ENCODE results near the gene SPART. TPM values are rescaled to one million over a fixed set of nuclear protein-coding genes. Genes with fewer than 3 reads are reported as not detected.
"Not testable (repeated sequence)": the region's sequence is repeated elsewhere in the genome, so short reads cannot be mapped to it uniquely, and the experiment has no call there.

SPART gene
- total RNA-seq, 2 donors from 2014 or later, result 41.9 to 52.8 TPM

DNA sequence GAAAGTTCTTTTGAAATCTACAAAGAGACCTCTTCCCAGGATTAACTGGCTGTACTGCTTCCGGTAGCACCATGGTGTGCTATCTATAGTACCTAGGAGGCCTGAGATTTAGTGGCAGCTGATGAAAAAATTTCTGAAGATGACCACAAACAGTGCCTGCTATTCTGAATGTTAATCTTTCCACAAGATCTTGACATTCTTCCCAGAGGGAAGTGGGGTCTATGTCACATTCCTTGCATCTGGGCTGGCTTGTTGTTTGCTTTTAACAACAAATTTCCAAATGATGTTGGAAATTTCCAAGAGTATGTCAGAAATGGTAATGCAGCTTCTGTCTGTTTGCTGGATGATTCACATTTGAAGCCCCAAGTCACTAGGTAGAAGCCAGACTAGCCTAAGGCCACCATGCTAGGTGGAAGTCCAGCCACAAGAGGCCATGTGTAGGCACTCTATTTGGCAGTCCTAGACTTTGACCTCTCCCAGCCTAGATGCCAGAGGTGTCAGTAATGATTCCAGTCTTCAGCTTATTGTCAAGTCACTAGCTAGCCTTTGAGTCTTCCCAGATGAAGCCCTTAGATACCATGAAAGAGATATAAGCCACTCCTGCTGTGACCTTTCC, 22.1 kb downstream of the SPART start:
- Histone ChIP-seq H3K27ac (no peak overlapping the region), H3K9me3 (no peaks in the 10 kb centered on the region), H3K27me3 (replicated peaks; ENCODE audit: insufficient read depth) (no peaks in the 10 kb centered on the region), H3K4me3 (no peak overlapping the region), H3K36me3 (peaks cover 0 to 14% of the 10 kb centered on the region in 2 donors), H3K4me1 (replicated peaks) (no peaks in the 10 kb centered on the region)
- WGBS, result 82% methylated on average over 1 of the region's 1 CpG
- intact Hi-C loops (cut with DNase I), result no loop called here
- no peak for DNase-seq (ENCODE audit: low spot score)
- TF ChIP-seq POLR2AphosphoS5 (IDR thresholded peaks at IDR 0.05) (no peak), POLR2A (IDR thresholded peaks at IDR 0.05) (no peak)
- TF ChIP-seq, protein P1, sequence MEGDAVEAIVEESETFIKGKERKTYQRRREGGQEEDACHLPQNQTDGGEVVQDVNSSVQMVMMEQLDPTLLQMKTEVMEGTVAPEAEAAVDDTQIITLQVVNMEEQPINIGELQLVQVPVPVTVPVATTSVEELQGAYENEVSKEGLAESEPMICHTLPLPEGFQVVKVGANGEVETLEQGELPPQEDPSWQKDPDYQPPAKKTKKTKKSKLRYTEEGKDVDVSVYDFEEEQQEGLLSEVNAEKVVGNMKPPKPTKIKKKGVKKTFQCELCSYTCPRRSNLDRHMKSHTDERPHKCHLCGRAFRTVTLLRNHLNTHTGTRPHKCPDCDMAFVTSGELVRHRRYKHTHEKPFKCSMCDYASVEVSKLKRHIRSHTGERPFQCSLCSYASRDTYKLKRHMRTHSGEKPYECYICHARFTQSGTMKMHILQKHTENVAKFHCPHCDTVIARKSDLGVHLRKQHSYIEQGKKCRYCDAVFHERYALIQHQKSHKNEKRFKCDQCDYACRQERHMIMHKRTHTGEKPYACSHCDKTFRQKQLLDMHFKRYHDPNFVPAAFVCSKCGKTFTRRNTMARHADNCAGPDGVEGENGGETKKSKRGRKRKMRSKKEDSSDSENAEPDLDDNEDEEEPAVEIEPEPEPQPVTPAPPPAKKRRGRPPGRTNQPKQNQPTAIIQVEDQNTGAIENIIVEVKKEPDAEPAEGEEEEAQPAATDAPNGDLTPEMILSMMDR (IDR thresholded peaks at IDR 0.05), result no peak

DNA sequence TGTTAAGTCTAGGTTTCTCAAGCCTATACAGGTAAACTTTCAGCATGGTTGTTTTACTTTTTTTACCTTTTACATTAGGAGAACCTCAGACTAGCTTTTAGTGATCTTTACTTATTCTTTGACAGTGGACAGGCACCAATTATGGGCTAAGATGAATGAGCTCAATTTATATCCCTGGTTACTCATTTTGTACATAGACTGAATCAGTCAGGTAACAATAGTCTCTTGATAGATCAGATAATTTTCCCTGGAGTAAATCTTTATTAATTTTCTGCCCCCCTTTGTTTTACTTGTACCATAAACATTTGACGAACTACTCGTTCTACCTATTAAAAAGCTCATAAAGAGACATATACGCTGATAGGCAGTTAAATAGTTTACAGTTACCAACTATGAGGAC, 22.8 kb downstream of the SPART start:
- intact Hi-C loops (cut with DNase I), result no loop called here
- Histone ChIP-seq H3K4me1 (replicated peaks) (no peaks in the 10 kb centered on the region), H3K9me3 (no peaks in the 10 kb centered on the region), H3K4me3 (no peak overlapping the region), H3K27me3 (replicated peaks; ENCODE audit: insufficient read depth) (no peaks in the 10 kb centered on the region), H3K36me3 (peaks cover 0 to 14% of the 10 kb centered on the region in 2 donors), H3K27ac (no peak overlapping the region)
- TF ChIP-seq POLR2A (IDR thresholded peaks at IDR 0.05) (no peak), POLR2AphosphoS5 (IDR thresholded peaks at IDR 0.05) (no peak)
- TF ChIP-seq, protein P1 (IDR thresholded peaks at IDR 0.05), result no peak
- no peak for DNase-seq (ENCODE audit: low spot score)
- 41% methylated on average over 3 of the region's 3 CpGs for WGBS

DNA sequence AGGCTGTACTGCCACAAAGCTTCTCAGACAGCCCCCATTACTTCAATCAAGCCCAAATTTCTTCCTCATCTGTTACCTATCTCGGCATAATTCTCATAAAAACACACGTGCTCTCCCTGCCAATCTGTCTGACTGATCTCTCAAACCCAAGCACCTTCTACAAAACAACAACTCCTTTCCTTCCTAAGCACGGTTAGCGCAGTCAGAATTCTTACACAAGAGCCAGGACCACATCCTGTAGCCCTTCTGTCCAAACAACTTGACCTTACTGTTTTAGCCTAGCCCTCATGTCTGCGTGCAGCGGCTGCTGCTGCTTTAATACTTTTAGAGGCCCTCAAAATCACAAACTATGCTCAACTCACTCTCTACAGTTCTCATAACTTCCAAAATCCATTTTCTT, 26.4 kb downstream of the SPART start:
- not testable (repeated sequence) for H3K4me3 ChIP-seq, H3K27ac ChIP-seq

DNA sequence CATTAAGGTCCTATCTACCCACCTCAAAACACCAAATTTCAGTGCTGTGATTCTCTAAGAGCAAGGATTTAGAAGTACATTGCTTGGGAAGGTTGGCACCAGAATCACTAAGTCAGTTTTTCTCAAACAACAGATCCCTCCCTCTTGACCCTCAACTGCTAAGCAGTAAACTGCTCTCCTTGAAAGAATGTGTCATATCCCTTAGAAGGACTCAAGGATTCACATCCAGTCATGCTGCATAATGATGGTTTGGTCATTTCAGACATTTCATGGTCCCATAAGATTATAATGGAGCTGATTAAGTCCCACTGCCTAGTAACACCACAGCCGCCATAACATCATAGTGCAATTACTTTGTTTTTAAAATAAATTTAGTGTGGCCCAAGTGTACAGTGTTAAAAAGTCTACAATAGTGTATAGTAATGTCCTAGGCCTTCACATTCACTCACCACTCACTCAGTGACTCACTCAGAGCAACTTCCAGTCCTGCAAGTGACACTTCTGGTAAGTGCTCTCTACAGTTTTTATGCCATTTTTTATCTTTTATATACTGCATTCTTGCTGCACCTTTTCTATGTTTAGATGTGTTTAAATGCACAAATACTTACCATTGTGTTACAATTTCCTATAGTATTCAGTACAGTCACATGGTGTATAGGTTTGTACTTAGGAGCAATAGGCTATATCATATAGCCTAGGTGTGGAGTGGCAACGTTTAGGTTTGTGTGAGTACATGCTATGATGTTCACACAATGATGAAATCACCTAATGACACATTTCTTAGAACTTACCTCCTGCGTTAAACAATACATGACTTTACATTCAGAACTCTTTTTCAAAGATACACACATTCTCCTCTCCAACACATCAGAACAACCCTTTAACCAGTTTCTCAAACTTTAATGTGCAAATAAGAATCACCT, 32.9 kb downstream of the SPART start:
- Histone ChIP-seq H3K27ac (no peak overlapping the region), H3K9me3 (no peaks in the 10 kb centered on the region), H3K36me3 (no peaks in the 10 kb centered on the region), H3K27me3 (replicated peaks; ENCODE audit: insufficient read depth) (no peaks in the 10 kb centered on the region), H3K4me1 (replicated peaks) (no peaks in the 10 kb centered on the region), H3K4me3 (no peak overlapping the region)
- DNase-seq (ENCODE audit: low spot score), result no peak
- TF ChIP-seq POLR2AphosphoS5 (IDR thresholded peaks at IDR 0.05) (no peak), POLR2A (IDR thresholded peaks at IDR 0.05) (no peak)
- TF ChIP-seq, protein P1 (IDR thresholded peaks at IDR 0.05), result no peak
- intact Hi-C loops (cut with DNase I), result no loop called here
- 75% methylated on average over 3 of the region's 3 CpGs for WGBS

More for the DNA sequence above, 26.4 kb downstream of the SPART start:
- DNase-seq (ENCODE audit: low spot score); H3K36me3 ChIP-seq; intact Hi-C loops (cut with DNase I); H3K4me1 ChIP-seq (replicated peaks); H3K9me3 ChIP-seq; H3K27me3 ChIP-seq (replicated peaks; ENCODE audit: insufficient read depth): not testable (repeated sequence)
- WGBS, result 60% methylated on average over 6 of the region's 6 CpGs

DNA sequence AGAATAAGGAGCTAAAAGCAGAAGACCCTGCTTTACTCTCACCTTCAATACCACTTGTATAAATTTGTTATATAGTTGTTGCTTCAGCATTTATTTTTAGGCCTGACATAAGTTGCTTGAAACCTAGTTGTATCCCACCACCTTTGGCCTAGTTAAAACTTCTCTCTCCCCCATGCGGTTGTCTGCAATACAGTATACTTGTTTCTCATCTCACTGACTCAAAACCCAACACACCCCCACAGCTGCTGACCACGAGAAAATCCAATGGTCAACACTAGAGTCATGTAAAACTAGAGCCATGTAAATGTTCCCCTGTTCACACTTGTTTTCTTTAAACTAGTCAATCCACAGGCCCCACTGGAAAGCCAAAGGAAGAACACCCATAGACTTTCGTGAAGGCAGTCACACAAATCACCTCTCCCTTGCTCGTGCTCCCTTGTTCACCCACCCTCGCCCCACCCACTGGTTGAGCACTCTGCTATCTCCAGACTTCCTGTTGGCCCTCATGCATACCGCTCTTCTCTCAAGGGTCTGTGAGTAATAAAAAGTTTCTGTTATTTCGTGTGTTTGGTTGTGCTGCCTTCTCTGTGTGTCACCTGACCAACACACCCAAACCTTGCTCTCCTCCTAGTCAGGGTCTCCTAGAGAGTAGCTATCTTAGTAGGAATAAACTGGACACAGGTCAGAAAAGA, 35.6 kb downstream of the SPART start:
- no peak for DNase-seq (ENCODE audit: low spot score)
- Histone ChIP-seq H3K9me3 (no peaks in the 10 kb centered on the region), H3K4me3 (no peak overlapping the region), H3K4me1 (replicated peaks) (no peaks in the 10 kb centered on the region), H3K27me3 (replicated peaks; ENCODE audit: insufficient read depth) (no peaks in the 10 kb centered on the region), H3K36me3 (no peaks in the 10 kb centered on the region), H3K27ac (no peak overlapping the region)
- 91% methylated on average over 7 of the region's 7 CpGs for WGBS
- intact Hi-C loops (cut with DNase I), result no loop called here
- TF ChIP-seq POLR2AphosphoS5 (IDR thresholded peaks at IDR 0.05) (no peak), POLR2A (IDR thresholded peaks at IDR 0.05) (no peak)
- TF ChIP-seq, protein P1 (IDR thresholded peaks at IDR 0.05), result no peak
